IPS DF 6.9 (cell line): ENCODE results near the gene ESPN.

Source experiments
- DNase-seq: peaks from one replicate; pipeline ENCODE4 v3.0.0-alpha.2; 2013; ENCODE audit warnings: low read depth, low spot score
- H3K27ac ChIP-seq: one replicate; pipeline ENCODE4 v1.5.1; 2013; ENCODE audit warnings: low read length, control low read depth
- H3K27me3 ChIP-seq: 2 replicates; pipeline ENCODE4 v1.6.1; 2013; ENCODE audit warnings: mild to moderate bottlenecking, low read length; ENCODE audit not compliant: control insufficient read depth, insufficient read depth
- H3K36me3 ChIP-seq: 2 replicates; pipeline ENCODE4 v1.6.1; 2013; ENCODE audit warnings: low read length; ENCODE audit not compliant: control insufficient read depth, insufficient read depth
- H3K4me1 ChIP-seq: 2 replicates; pipeline ENCODE4 v1.6.1; 2013; ENCODE audit warnings: low read length; ENCODE audit not compliant: control insufficient read depth, insufficient read depth
- H3K4me3 ChIP-seq: 2 replicates; pipeline ENCODE4 v1.5.1; 2013; ENCODE audit warnings: mild to moderate bottlenecking, low read length
- H3K9me3 ChIP-seq: 2 replicates; pipeline ENCODE4 v1.6.1; 2013; ENCODE audit warnings: low read length, inconsistent platforms; ENCODE audit not compliant: control insufficient read depth, insufficient read depth
- WGBS: extraction: QIAGEN DNeasy Blood & Tissue Kit; methylation state at CpG from one replicate; pipeline ENCODE4 v1.1.7; 2013; ENCODE audit warnings: mixed read lengths, missing lambda C conversion rate; ENCODE audit not compliant: insufficient read length, insufficient coverage; 5-methylcytosine and 5-hydroxymethylcytosine counted together

The ESPN gene

DNA sequence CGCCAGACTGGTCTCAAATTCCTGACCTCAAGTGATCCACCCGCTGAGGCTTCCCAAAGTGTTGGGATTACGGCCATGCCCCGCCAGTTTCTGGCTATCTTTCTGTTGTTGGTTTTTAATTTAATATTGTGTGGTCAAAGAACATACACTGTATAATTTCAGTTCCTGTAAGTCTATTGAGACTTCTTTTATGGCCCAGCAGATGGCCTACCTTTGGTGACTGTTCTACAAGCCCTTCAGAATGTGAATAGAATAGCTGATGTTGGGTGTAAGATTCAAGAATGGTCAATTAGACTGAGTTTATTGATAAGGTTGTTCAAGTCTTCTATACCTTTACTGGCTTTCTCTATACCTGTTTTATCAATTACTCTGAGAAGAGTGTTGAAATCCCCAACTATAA lies 15.5 kb upstream of the ESPN start:
- Histone ChIP-seq H3K4me3 (no peak overlapping the region), H3K4me1 (no peaks in the 10 kb centered on the region), H3K27me3 (no peaks in the 10 kb centered on the region), H3K27ac (no peak overlapping the region), H3K9me3 (no peaks in the 10 kb centered on the region), H3K36me3 (no peaks in the 10 kb centered on the region)
- no peak for DNase-seq
- WGBS: no CpG with 5 or more reads among the region's 4 CpGs

DNA sequence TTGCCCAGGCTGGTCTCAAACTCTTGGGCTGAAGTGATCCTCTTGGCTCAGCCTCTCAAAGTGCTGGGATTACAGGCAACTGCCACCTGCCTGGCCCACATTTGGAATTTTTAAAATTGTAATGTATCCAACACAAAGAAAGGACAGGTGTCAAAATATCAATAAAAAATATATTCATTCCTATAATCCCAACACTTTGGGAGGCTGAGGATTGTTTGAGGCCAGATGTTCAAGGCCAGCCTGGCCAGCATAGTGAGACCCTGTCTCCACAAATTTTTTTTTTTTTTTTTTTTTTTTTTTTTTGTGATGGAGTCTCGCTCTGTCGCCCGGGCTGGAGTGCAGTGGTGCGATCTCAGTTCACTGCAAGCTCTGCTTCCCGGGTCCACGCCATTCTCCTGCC lies 14.8 kb upstream of the ESPN start:
- no peak for DNase-seq
- no peak overlapping the region for H3K27ac ChIP-seq
- WGBS: no CpG with 5 or more reads among the region's 6 CpGs
- H3K9me3 ChIP-seq: no peaks in the 10 kb centered on the region
- no peak overlapping the region for H3K4me3 ChIP-seq
- H3K27me3 ChIP-seq: no peaks in the 10 kb centered on the region
- no peaks in the 10 kb centered on the region for H3K36me3 ChIP-seq
- 0 out of 2 replicates have a peak, but pooled peaks cover 1% of the 10 kb centered on the region for H3K4me1 ChIP-seq

DNA sequence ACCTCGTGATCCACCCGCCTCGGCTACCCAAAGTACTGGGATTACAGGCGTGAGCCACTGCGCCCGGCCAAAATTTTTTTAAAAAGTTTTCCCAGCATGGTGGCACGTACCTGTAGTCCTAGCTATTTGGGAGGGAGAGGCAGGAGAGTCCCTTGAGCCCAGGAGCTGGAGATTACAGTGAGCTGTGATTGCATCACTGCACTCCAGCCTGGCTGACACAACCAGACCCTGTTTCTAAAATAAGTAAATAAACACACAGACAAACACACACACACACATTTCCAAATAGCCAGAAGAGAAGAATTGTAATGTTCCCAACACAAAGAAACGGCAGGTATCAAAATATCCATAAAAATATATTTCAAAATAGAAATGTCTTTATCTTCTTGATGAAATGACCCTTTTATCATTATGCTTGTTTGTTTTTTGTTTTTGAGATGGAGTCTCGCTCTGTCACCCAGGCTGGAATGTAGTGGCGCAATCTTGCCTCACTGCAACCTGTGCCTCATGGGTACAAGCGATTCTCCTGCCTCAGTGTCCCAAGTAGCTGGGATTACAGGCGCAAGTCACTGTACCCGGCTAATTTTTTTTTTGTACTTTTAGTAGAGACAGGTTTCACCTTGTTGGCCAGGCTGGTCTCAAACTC lies 14.2 kb upstream of the ESPN start:
- Histone ChIP-seq H3K4me3 (no peak overlapping the region), H3K4me1 (0 out of 2 replicates have a peak, but pooled peaks cover 1% of the 10 kb centered on the region), H3K9me3 (no peaks in the 10 kb centered on the region), H3K36me3 (no peaks in the 10 kb centered on the region), H3K27me3 (no peaks in the 10 kb centered on the region; the same call in 1 of the 2 replicates), H3K27ac (no peak overlapping the region)
- no peak for DNase-seq
- no CpG with 5 or more reads among the region's 13 CpGs for WGBS

DNA sequence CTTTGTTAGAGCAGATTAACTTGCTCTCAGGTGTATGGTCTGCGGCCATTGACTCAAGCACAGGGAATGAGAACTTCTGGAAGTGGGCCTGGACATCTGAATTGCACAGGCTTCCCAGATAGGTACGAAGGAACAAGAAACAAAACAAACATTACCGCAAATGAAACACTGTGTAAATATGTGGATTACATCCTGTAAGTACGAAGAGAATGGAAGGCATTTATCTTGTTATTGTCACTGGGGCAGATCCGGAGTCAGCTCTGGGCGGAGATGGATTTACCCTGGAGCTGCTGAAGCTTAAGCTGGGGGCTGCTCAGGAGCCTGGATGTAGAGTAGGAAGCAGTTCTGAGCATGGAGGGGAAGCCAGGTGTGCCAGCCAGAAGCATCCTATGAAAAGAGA lies 11.7 kb upstream of the ESPN start:
- DNase-seq: no peak
- Histone ChIP-seq H3K36me3 (no peaks in the 10 kb centered on the region), H3K4me3 (no peak overlapping the region), H3K9me3 (no peaks in the 10 kb centered on the region), H3K4me1 (0 out of 2 replicates have a peak, but pooled peaks cover 1% of the 10 kb centered on the region), H3K27ac (no peak overlapping the region), H3K27me3 (peaks cover 18% of the 10 kb centered on the region; the same call in 1 of the 2 replicates)
- no CpG with 5 or more reads among the region's 6 CpGs for WGBS

DNA sequence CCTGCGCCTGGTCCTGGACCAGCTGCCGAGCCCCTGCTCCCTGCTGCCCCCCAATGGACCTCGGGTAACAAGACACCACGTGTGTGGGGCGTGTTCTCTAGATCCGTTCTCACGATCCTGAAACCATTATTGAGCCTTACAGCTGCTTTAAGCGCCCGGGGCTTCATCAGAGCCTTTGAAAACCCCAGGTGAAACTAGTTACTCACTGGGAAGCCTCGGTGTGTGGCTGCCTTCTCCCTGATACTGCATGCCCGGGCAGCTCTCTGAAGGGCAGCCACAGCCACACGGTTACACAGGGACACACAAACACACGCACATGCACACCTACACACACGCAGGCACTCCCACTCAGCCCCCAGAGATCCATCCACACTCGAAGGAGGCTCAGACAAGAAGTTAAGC lies 10.1 kb upstream of the ESPN start:
- Histone ChIP-seq H3K4me1 (peaks cover 5% of the 10 kb centered on the region; the same call in 1 of the 2 replicates), H3K9me3 (no peaks in the 10 kb centered on the region), H3K4me3 (no peak overlapping the region), H3K27me3 (peaks cover 31% of the 10 kb centered on the region), H3K36me3 (no peaks in the 10 kb centered on the region), H3K27ac (no peak overlapping the region)
- no peak for DNase-seq
- WGBS: no CpG with 5 or more reads among the region's 15 CpGs

DNA sequence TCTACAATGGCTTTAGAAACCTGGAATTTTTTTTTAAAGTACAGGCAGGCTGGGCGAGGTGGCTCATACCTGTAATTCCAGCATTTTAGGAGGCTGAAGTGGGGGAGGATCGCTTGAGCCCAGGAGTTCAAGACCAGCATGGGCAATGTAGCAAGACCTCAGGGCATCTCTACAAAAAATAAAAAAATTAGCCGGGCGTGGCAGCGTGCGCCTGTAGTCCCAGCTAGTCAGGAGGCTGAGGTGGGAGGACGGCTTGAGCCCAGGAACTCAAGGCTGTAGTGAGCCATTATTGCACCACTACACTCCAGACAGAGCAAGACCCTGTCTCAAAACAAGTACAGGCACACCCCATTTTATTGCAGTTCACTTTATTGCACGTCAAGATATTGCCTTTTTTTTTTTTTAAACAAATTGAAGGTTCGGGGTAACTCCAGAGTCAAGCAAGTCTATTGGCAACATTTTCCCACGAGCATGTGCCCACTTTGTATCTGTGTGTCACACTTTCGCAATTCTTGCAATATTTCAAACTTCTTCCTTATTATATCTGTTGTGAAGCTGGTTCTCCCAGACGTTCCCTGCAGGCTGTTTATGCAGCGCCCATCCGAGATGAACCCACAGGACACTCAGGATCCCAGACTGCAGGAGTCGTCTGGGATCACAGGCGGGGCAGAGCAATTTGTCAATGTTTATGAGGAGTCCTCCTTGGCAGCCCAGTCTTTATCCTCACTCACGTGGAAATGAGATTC lies 9.5 kb upstream of the ESPN start:
- no peak for DNase-seq
- Histone ChIP-seq H3K4me3 (no peak overlapping the region), H3K9me3 (no peaks in the 10 kb centered on the region)

DNA sequence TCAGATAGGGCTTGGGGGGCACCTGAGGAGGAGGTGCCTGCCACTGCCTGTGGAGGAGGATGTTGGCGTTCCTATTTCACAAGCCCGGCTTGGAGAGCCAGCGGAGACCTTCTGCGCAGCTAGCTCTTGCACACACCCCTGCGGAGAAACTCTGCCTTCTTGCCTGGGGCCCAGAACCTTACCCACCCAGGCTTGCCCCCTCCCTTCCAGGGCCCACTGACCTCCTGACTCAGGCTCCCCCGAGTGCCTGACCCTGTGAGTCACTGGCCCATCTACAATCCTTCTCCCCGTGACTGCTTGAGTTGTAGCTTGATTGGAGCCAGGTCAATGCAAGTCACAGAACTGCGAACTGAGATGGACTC lies 8.3 kb upstream of the ESPN start:
- H3K4me3 ChIP-seq: no peak overlapping the region
- H3K27me3 ChIP-seq: peaks cover 45% of the 10 kb centered on the region
- no peak for DNase-seq
- H3K4me1 ChIP-seq: peaks cover 9% of the 10 kb centered on the region
- H3K27ac ChIP-seq: no peak overlapping the region
- no CpG with 5 or more reads among the region's 8 CpGs for WGBS
- no peaks in the 10 kb centered on the region for H3K9me3 ChIP-seq
- H3K36me3 ChIP-seq: no peaks in the 10 kb centered on the region

More for the DNA sequence above, 9.5 kb upstream of the ESPN start:
- Histone ChIP-seq H3K27me3 (peaks cover 33% of the 10 kb centered on the region), H3K36me3 (no peaks in the 10 kb centered on the region), H3K27ac (no peak overlapping the region), H3K4me1 (peaks cover 5% of the 10 kb centered on the region; the same call in 1 of the 2 replicates)
- whole genome bisulfite sequencing: no CpG with 5 or more reads among the region's 17 CpGs

DNA sequence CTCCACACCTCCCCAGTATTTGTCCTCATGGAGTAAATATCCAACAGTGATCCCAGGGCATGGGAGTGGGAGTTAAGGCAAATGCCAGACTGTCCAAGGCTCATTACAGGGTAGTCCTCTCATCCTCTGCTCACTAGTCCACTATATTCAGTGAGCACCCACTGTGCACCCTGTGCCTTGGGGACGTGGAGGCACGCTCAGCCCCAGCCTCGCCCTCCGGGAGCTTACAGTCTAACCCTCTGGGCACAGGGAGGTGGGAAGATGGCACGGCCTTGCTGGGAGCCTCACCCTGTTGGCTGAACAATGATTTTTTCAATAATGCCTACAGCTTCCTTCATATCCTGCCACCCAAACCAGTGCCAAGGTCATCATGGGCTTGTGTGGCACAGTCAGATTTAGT lies 7.7 kb upstream of the ESPN start:
- Histone ChIP-seq H3K27ac (no peak overlapping the region), H3K9me3 (no peaks in the 10 kb centered on the region), H3K4me3 (no peak overlapping the region), H3K27me3 (peaks cover 52% of the 10 kb centered on the region), H3K36me3 (no peaks in the 10 kb centered on the region), H3K4me1 (peaks cover 9% of the 10 kb centered on the region)
- WGBS: no CpG with 5 or more reads among the region's 5 CpGs
- DNase-seq: no peak

DNA sequence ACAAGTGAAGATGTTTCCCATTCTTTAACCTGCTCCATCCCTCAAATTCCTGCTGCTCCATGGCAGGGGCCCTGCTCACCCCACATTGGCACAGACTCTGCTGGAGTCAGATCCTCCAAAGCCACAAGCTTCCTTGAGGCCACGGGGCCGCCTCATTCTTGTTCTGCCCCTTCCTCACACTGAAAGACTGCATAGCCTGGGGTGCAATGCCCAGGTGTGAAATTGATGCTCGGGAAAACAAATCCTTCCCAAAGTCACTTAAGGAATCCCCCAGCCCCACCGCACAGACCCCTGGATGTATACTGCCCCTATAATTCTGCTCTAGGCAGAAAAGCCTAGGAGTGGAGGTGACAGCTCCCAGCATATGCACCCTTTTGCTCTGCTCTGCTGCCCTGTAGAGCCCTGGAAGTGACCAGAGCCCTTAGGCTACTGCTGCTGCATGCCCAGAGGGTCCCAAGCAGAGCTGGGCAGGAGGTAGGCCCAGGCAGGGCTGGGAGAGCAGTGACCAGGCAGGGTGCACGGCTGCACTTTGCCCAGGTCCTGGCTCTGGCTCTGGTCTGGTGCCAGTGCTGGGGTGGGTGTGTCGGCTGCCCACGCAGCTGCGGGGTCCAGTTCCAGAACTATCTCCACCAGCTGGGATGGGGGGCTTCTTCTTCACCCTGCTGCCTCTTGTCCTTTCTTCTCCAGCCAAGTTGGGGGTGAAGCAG lies 6.5 kb upstream of the ESPN start:
- Histone ChIP-seq H3K4me1 (peaks cover 9% of the 10 kb centered on the region), H3K36me3 (no peaks in the 10 kb centered on the region), H3K27me3 (peaks cover 54% of the 10 kb centered on the region), H3K9me3 (no peaks in the 10 kb centered on the region), H3K27ac (no peak overlapping the region), H3K4me3 (no peak overlapping the region)
- DNase-seq: no peak
- no CpG with 5 or more reads among the region's 8 CpGs for WGBS

DNA sequence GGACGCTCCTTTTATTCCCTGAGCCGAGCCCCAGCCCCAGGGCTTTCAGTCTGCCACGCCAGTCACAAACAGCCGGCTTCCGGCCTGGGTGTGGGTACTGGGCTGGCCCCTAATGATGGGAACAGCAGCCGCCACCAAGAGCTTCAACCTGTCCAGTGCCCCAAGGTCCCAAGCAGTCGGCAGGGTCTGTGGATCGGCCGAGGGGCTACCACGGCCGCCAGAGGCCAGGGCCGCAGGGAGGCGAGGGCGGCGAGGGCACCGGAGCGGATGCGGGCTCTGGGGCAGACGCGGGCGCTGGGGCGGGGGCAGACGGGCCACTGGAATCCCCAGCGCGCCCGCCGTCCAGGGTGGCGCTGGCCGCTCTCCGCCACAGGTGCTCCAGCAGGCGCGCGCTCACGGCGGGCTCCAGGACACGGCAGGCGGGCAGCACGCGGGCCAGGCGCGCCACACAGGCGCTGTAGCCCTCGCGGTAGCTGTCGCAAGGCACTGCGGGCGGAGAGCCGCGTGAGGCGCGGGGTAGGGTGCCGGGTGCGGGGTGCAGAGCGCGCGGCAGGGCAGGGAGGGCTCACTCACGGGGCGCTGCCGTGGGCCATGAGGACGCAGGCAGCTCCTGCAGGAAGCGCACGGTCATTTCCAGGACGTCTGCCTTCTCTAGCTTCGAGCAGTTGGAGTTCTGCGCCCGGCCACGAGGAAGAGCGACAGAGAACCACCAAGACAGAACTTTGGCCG lies 5.7 kb upstream of the ESPN start:
- H3K4me3 ChIP-seq: peak overlapping the region; percentile 39; the same call in 1 of the 2 replicates
- no CpG with 5 or more reads among the region's 69 CpGs for WGBS
- no peak for DNase-seq
- H3K36me3 ChIP-seq: no peaks in the 10 kb centered on the region
- H3K27me3 ChIP-seq: peaks cover 59% of the 10 kb centered on the region
- H3K27ac ChIP-seq: no peak overlapping the region
- H3K9me3 ChIP-seq: no peaks in the 10 kb centered on the region
- H3K4me1 ChIP-seq: peaks cover 11% of the 10 kb centered on the region
